Caki2 (cell line): ENCODE measurements around the gene CHIC2. TPM values are rescaled to one million over a fixed set of nuclear protein-coding genes. Genes with fewer than 3 reads are reported as not detected.
"Not testable (repeated sequence)": the region's sequence is repeated elsewhere in the genome, so short reads cannot be mapped to it uniquely, and the experiment has no call there.

Source experiments
- DNase-seq: peaks from one replicate; pipeline ENCODE4 v3.0.0-alpha.2; 2015; ENCODE audit warnings: low read depth
- in situ Hi-C: cut with HindIII; loops from 2 replicates; pipeline ENCODE4 v1.10.0; 2016; ENCODE audit warnings: low sequenced_read_pairs, low pct_unique_long_range_greater_than_20kb, mixed read lengths
- total RNA-seq: library from RNA; depleted of rRNA; stranded (reverse); fragments of >200 nt; shearing (Covaris generic); gene quantifications from 2 replicates; pipeline ENCODE4 v1.2.3, GENCODE V29; 2014; ENCODE audit warnings: low replicate concordance

Gene CHIC2
- total RNA-seq, 1 experiment from 2014 or later: 22.6 TPM

DNA sequence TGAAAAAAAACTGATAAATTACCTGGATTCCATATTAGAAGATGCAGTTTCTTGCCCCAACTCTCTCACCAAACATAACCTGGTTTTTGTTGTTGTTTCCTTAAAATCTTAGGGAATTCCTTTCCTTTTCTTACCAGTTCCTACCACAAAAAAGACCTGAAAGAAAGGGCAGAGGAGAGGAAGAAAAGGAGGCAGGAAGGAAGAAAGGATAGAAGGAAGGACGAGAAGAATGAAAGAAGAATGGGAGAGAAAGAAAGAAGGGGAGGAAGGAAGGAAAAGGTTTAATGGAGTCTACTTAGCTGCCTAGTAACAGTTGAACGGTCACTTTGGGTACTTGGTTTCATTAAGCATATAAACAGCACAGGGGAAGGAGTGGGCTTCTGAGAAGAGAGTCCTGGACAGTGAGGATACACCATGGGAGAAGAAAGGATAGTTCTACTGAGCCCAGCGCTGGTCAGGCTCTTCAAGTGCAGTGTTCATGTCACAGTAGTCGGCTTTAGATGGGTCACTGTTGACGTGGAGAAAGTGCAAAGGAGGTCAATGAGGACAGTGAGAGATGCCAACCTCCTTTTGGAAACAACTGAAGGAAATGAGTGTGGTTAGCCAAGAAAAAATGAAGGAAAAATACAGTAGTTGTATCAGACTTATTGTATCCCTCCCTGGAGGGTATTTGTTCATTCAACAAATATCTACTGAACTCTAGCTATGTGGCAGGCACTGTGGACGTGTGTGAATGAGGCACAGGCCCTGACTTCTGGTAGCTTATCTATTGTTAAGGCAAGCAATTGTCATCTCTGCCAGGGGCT lies 1.1 kb upstream of the CHIC2 start:
- in situ Hi-C loops: no loop called here
- no peak for DNase-seq

DNA sequence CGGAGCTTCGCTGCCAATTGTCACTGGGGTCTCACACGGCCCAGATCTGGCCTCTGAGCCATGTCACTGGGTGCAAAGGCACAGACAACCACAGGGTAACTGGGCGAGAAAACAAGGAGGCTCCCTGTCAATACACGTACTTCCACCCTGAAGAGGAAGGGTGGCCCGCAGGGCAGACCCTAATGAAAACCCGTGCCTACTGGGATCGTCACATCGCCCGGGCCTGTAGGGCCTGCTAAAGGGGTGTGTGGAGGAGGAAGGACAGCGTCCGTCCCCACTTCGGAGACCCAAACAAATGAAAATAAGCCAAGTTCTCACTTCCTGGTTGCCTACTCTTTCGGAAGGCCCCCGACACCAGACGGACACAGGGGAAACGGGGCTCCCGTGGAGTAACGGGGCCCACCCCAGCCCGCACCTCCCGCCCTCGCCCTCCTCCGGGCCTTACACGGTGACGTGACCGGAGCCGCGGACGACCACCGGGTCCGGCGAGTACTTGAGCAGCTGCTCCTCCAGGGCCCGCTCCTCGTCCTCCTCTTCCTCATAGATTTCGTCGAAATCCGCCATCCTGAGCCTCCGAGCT lies 578 bp downstream of the CHIC2 start:
- DNase-seq: peak; percentile 43
- in situ Hi-C loops: no loop called here

GRCh38 chr4:54063229-54063628 lies 1.2 kb downstream of the CHIC2 start:
- in situ Hi-C loops: no loop called here

DNA sequence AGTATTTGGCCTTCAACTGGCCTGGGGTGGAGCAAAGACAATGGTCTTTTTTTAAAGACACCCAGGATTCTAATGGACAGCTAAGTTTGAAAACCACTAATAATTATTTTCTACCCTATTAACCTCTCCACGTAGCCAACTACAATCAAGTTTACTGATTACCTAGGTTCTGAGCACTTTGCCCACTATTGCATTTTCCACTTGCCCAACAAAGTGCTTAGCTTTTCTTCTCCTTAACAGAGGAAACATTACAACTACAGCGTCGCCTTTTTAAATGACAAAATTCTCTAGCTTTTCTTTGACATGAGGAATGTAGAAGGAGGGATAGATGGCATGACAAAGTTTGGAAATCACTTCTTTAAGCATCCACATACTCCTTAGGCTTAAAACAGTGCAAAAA lies 2.0 kb downstream of the CHIC2 start:
- in situ Hi-C loops: no loop called here

More at GRCh38 chr4:54063229-54063628, 1.2 kb downstream of the CHIC2 start:
- DNase-seq: no peak

GRCh38 chr4:54061873-54062272 lies 2.5 kb downstream of the CHIC2 start:
- DNase-seq: no peak
- in situ Hi-C loops: no loop called here

More for the DNA sequence above, 2.0 kb downstream of the CHIC2 start:
- DNase-seq: no peak

- in situ Hi-C loops: no loop called here
Measured at GRCh38 chr4:54061067-54061466, 3.3 kb downstream of the CHIC2 start.

GRCh38 chr4:54060116-54060515 lies 4.3 kb downstream of the CHIC2 start:
- DNase-seq: no peak
- in situ Hi-C loops: no loop called here

More at GRCh38 chr4:54061067-54061466, 3.3 kb downstream of the CHIC2 start:
- DNase-seq: no peak

- DNase-seq: no peak
- in situ Hi-C loops: no loop called here
Measured at GRCh38 chr4:54058171-54058570, 6.2 kb downstream of the CHIC2 start.

- in situ Hi-C loops: no loop called here
- no peak for DNase-seq
Measured at GRCh38 chr4:54056360-54056759, 8.0 kb downstream of the CHIC2 start.

DNA sequence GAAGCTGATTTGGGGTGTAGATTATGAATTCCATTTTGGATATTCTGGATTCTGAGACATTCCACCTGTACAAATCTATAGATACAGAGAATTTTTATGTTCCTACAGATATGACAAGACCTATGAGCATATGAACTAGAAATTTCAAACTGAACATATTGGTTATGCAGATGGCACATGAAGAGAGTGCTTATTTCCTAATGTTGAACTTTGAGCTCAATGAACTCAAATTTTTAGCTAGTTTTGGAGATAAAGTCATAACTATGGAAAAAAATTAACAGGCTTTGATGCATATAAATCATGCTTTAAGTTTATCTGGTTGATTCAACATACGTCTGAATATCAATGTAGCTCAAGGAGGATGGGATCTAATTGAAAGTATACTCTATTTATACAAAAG lies 8.9 kb downstream of the CHIC2 start:
- DNase-seq: no peak
- in situ Hi-C loops: no loop called here

GRCh38 chr4:54054501-54054900 lies 9.9 kb downstream of the CHIC2 start:
- in situ Hi-C loops: no loop called here
- DNase-seq: no peak

- in situ Hi-C loops, DNase-seq: not testable (repeated sequence)
Measured at GRCh38 chr4:54053322-54053721, 11.1 kb downstream of the CHIC2 start.

DNA sequence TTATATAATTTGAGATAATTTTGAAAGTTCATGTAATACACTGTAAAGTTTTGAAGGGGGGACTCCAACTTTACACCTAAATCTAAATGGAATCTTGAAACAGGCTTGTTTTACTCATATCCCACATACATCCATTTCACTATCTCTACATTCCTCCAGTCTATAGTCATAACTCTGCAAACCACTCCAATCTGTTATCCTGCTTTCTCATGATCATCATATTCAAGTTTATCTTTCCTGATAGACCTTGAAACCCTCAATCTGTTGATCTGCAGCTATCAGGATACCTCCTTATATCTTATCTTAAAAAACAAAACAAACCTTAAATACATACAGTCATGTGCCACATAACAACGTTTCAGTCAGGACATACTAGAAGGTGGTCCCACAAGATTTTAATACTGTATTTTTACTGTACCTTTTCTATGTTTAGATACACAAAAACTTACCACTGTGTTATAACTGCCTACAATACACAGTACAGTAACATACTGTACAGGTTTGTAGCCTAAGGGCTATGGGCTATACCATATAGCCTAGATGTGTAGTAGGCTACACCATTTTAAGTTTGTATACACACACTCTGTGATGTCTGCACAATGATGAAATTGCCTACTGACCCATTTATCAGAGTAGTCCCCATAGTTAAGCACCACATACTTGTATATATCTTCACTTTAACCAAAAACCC lies 14.0 kb downstream of the CHIC2 start:
- DNase-seq: no peak
- in situ Hi-C loops: no loop called here

GRCh38 chr4:54043630-54044029 lies 20.8 kb downstream of the CHIC2 start:
- in situ Hi-C loops, DNase-seq: not testable (repeated sequence)

DNA sequence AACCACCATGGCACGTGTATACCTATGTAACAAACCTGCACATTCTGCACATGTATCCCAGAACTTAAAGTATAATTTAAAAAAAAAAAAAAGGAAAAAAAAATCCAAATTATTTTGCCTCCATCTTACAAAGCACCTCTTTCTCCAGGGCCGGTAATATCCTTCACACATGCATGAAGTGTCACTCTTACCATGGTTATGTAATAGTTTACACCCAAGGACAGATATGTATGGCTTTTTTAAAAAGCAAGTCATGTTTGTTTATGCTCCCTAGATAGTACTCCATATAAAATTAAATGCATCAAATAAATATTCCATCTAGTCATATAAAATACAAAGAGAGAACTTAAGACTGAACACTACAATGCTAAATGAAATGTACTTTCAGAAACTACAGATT lies 22.5 kb downstream of the CHIC2 start:
- no peak for DNase-seq
- in situ Hi-C loops: no loop called here

DNA sequence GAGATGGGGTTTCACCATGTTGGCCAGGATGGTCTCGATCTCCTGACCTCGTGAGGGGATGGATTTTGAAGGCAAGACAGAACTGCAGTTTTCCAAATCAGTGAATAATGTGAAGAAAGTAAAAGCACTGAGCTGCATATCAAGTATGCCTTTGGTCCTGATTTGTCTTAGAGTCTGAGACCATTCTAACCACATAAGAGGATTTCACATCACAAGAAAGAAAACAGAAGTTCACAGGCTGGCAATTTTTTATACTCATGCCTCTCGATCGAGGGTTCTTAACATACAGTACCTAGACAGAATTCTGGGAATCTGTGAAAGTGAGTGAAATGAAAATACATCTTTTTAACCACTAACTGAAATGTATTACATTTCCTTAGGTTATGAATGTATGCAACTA lies 23.3 kb downstream of the CHIC2 start:
- no peak for DNase-seq
- in situ Hi-C loops: no loop called here

DNA sequence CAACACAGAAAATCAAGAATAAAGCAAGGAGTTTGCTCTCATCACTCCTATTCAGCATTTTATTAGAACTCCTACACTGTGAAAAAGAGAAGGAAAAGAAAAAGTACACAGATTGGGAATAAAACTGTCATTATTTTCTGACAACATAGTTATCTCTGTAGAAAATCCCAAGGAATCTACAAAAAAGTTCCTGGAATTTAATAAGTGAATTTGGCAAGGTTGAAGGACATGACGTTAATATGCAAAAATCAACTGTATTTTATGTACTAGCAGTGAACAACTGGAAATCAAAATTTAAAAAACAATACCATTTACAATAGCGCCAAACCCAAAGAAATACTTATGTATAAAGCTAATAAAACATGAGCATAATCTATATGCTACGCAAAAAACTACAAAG lies 26.3 kb downstream of the CHIC2 start:
- in situ Hi-C loops: no loop called here
- DNase-seq: no peak

DNA sequence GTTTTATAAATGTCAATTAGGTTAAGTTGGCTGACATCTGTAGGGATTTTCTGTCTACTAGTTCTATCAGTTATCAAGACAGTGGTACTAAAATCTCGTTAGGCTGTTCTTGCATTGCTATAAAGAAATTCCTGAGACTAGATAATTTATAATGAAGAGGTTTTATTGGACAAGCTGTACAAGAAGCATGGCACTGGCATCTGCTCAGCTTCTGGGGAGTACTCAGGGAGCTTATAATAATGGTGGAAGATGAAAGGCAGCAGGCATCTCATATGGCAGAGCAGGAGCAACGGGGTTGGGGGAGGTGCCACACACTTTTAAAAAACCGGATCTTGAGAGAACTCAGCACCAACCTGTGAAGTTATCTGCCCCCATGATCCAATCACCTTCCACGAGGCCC lies 28.2 kb downstream of the CHIC2 start:
- in situ Hi-C loops: no loop called here
- no peak for DNase-seq

- in situ Hi-C loops: no loop called here
Measured at GRCh38 chr4:54032558-54033135, 31.8 kb downstream of the CHIC2 start.

More at GRCh38 chr4:54032558-54033135, 31.8 kb downstream of the CHIC2 start:
- DNase-seq: no peak
